Putamen (tissue), 1 donor: Measurements from ENCODE around the gene FOXK2.
"Not testable (repeated sequence)": the region's sequence is repeated elsewhere in the genome, so short reads cannot be mapped to it uniquely, and the experiment has no call there.

Experiments
- DNase-seq: peaks from one replicate; pipeline ENCODE4 v3.0.0-alpha.2; 2016; ENCODE audit warnings: low spot score

Gene FOXK2

DNA sequence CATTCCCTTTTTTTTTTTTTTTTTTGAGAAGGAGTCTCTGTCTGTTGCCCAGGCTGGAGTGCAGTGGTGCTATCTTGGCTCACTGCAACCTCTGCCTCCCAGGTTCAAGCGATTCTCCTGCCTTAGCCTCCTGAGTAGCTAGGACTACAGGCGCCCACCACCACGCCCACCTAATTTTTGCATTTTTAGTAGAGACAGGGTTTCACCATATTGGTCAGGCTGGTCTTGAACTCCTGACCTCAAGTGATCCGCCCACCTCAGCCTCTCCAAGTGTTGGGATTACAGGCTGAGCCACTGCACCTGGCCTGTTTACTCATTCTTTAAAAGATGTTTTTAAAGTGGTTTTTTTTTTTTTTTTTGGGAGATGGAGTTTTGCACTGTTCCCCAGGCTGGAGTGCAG lies 44.2 kb downstream of the FOXK2 start:
- not testable (repeated sequence) for DNase-seq

DNA sequence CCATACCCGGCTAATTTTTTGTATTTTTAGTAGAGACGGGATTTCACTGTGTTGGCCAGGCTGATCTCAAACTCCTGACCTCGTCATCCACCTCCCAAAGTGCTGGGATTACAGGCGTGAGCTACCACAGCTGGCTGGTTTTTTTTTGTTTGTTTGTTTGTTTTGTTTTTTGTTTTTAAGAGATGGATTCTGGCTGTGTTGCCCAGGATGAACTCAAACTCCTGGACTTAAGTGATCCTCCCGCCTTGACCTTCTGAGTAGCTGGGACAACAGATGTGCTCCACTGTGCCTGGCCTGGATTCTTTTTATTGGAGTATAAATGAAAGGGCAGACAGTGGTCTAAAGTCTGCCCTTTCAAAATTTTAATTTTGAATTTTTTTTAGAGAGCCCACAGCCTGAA lies 44.7 kb downstream of the FOXK2 start:
- no peak for DNase-seq

DNA sequence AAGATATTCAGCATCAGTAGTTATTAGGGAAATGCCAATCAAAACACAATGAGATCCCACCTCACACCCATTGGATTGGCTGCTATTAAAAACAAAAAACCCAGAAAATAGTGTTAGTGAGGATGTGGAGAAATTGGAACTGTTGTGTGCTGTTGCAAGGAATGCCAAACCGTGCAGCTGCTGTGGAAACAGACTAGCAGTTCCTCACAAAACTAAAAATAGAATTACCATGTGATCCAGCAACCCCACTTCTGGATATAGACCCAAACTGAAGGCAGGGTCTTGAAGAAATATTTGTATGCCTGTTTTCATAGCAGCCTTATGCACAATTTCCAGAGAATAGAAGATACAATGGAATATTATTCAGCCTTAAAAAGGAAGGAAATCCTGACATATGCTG lies 46.0 kb downstream of the FOXK2 start:
- no peak for DNase-seq

DNA sequence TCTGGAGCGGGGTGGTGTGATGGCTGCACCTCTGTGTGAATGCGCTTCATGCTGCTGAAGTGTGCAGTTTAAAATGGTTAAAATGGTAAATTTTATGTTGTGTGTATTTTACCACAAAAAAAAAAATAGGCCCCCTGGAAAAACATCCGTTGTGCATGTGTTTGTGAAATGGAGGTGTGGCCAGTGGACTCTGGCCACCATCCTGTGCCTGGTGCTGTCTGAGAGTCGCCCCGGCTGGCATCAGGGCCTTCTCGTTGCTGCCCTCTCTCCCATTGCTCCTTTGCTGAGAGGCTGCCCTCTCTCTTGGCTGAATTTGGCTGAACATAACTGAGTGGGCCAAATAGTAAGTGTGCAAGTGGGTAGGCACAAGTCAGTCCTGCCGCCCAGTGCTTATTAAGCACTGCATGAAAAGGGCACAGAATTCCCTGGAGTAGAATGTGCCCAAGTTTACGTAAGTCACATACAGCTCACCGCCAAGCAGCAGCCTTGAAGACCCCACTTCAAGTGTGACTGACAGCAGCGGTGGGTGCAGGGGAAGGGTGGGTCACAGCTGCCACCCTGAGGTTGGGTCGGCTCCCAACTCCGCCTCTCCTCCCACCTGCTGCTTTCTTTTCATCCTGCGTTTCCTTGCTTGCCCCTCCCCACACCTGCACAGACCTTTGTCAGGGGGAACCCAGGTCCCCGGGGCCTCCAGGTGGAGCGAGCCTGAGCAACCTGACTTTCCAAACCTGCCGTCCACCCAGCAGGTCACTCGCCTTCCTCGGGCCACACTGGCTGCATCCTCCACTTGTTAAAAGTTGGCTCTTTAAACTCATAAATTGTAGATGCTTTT lies 46.8 kb downstream of the FOXK2 start:
- no peak for DNase-seq

DNA sequence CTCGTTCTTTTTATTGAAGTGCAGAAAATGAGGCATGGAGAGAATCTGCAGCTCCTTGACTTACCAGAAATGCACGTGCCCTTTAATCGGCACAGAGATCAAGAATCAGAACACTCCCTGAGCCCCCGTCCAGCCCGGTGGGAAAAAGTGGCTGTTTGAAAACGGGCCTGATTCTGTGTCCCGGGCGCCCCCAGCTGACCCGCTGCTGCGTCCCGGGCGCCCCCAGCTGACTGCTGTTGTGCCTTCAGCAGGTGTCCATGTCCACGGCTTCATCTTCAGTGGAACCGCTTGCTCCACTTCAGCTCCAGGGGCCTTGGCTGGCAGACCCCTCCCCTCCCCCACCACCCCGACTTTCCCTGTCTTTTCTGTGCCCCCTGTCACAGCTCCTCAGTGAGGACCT lies 47.8 kb downstream of the FOXK2 start:
- DNase-seq = no peak

DNA sequence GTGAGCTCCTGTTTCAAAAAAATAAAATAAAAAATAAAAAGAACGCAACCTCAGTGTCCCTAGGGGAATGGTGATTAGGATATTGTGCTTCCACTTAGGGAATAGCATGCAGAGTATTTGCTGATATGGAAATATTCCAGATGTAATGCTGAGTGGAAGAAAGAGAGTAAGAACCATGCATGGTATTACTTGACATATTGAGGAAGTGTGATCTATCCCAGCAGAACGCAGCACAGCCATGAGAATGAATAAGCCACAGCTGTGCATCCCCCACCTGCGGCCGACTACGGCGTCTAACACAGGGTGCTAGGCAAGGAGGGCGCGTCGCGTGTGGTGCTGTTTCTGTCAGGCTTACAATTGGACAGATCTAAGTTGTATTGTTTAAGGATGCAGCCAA lies 49.5 kb downstream of the FOXK2 start:
- DNase-seq = no peak

DNA sequence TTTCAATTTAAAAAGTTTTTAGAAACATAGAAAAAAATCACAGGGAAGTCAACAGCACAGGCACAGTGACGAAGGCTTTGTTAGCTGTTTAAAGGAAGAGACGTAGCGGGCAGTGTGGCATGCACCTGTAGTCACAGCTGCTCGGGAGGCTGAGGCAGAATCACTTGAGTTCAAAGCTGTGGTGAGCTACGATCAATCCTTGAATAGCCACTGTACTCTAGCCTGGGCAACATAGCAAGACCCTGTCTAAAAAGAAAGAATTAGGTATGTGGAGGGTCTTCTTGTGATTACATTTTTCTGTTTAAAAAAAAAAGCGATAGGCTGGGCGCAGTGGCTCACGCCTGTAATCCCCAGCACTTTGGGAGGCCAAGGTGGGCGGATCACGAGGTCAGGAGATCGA lies 50.1 kb downstream of the FOXK2 start:
- no peak for DNase-seq

DNA sequence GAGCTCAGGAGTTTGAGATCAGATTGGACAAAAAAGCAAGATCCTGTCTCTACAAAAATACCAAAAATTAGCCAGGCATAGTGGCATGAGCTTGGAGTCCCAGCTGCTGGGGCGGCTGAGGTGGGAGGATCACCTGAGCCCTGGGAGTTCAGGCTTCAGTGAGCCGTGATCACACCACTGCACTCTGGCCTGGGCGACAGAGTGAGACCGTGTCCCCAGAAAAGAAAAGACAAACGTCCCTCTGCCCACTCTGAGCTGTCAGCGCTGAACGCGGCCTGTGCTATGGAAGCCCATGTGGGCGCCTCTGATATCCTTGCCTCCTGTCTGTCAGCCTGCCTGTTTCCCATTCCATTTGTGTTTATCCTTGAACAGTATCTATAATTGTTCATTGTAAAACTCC lies 50.7 kb downstream of the FOXK2 start:
- DNase-seq = no peak

DNA sequence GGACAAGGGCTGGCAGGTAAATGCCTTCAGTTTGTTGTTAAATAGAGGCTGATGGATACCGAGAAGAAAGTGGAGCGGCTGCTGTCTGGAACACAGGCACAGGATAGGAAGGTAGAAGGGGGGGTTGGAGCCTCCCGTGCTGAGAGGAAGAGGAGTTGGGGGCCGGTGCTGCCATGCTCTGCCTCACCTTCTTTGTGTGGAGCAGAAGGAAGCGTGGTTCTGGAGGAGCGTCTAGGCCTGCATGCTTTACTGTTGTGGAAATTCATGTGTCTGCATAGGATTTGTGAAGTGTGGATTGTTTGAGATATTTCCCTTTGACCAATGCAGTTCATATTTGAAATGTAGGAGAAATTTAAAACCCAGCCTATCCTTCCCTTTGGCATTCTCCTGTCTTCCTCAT lies 52.3 kb downstream of the FOXK2 start:
- no peak for DNase-seq

DNA sequence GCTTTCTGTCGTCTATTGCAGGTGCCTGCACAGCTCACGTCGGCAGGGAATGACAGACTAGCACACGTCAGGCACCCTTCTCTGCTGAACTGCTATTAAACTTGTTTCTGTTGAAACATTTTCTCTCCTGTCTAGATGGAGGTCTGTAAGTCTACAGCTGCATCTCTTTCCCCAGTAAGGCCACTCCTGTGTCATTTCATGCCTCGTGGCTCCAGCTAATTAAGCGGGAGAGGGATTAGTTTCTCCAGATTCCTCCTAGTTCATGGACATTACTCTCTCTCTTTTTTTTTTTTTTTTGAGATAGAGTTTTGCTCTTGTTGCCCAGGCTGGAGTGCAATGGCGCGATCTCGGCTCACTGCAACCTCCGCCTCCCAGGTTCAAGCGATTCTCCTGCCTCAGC lies 54.5 kb downstream of the FOXK2 start:
- no peak for DNase-seq

DNA sequence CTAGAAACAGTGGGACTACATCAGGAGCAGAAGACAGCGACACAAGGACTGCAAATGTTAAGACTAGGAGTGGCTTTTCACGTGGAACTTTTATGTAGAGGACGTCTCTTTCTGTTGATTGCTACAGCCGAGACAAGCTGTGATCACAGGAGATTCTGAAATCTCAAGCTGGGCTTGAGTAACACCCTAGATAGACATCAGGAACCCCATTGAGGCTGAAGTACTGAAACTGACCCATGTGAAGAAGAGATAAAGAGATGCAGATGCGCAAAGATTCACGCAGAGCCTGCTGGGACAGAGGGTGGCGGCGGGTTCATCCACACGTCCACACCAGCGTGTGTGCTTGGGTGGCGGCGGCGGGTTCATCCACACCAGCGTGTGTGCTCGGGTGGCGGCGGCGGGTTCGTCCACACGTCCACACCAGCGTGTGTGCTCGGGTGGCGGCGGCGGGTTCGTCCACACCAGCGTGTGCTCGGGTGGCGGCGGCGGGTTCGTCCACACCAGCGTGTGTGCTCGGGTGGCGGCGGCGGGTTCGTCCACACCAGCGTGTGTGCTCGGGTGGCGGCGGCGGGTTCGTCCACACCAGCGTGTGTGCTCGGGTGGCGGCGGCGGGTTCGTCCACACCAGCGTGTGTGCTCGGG lies 56.2 kb downstream of the FOXK2 start:
- not testable (repeated sequence) for DNase-seq

DNA sequence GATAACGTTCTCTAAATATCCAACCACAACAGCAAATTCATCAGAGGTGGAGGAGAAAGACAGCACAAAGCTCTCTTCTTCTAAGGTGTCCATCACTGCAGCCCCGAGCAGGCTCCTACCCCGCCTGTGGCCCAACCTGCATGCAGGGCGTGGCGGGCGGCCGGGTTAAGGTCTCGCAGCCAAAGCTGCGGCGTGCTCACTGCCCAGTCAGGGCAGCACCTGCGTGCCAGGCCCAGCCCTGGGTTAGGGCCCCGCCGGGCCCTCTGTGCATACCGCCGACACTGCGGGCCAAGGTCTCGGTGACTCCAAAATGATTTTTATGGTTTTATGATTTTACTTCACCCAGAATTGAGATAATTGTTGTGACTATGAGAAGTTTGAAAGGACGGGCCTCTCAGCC lies 57.8 kb downstream of the FOXK2 start:
- DNase-seq = no peak

DNA sequence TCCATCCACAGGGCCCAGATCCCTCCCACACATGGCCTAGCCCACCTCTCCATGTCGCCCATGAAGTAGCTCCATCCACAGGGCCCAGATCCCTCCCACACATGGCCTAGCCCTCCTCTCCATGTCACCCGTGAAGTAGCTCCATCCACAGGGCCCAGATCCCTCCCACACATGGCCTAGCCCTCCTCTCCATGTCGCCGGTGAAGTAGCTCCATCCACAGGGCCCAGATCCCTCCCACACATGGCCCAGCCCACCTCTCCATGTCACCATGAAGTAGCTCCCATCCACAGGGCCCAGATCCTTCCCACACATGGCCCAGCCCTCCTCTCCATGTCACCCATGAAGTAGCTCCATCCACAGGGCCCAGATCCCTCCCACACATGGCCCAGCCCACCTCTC lies 60.4 kb downstream of the FOXK2 start:
- not testable (repeated sequence) for DNase-seq

DNA sequence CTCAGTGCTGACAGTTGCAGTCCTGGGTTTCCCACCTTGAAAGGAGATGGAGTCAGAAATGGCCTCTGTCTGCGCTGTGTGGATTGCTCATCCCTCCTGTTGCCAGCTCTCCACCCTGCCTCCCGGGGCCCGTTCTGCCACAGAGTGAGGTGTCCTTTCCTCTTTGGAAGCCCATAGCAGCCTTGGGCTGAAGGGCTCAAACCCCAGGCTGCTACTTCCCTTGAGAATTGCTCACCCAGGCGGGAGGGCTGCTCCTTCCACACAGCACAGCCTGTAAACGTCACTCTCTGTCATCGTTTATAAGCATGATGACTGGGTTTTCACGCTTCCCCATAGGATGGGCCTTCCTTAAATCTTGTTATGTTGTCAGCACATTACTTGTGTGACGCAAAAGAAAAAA lies 62.7 kb downstream of the FOXK2 start:
- no peak for DNase-seq

DNA sequence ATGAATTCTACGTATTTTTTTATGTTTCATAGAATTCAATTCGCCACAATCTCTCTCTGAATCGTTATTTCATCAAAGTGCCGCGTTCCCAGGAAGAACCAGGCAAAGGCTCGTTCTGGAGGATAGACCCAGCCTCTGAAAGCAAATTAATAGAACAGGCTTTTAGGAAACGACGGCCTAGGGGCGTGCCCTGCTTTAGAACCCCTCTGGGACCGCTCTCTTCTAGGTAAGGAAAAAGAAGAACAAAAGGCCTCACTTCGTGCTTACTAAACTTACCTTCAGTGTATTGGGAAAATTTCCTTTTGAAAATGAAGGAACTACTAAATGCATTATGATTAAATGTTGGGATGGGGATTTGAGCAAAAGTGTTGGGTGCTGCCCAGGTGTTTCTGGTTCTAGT lies 63.2 kb downstream of the FOXK2 start:
- no peak for DNase-seq

DNA sequence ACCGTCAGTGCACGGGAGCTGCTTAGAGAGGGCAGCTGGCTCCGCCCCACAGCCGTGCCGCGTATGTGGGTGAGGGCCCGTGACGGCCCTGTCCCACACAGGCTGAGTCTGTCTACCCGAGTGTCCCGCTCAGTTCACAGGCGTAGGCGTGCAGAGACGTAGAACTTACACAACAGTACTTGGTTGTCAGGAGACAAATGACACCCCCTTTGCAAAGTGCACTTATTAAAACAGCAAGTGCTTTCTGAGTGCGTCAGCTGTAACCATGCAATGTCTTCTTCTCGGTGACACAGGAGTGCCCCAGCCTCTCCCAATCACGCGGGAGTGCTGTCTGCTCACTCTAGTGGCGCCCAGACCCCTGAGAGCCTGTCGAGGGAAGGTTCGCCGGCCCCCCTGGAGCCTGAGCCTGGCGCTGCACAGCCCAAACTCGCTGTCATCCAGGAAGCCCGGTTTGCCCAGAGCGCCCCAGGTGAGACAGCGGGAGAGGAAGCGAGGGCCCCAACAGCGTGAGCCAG lies 64.2 kb downstream of the FOXK2 start:
- peak; percentile 82 for DNase-seq

DNA sequence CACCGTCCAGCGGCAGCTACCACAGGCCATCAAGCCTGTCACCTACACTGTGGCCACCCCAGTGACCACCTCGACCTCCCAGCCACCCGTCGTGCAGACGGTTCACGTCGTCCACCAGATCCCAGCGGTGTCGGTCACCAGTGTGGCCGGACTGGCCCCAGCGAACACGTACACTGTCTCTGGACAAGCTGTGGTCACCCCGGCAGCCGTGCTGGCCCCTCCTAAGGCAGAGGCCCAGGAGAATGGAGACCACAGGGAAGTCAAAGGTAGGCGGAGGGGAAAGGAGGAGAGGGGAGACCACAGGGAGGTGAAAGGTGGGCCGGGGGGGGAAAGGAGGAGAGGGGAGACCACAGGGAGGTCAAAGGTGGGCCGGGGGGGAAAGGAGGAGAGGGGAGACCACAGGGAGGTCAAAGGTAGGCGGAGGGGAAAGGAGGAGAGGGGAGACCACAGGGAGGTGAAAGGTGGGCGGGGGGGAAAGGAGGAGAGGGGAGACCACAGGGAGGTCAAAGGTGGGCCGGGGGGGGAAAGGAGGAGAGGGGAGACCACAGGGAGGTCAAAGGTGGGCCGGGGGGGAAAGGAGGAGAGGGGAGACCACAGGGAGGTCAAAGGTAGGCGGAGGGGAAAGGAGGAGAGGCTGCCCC lies 66.5 kb downstream of the FOXK2 start:
- not testable (repeated sequence) for DNase-seq

DNA sequence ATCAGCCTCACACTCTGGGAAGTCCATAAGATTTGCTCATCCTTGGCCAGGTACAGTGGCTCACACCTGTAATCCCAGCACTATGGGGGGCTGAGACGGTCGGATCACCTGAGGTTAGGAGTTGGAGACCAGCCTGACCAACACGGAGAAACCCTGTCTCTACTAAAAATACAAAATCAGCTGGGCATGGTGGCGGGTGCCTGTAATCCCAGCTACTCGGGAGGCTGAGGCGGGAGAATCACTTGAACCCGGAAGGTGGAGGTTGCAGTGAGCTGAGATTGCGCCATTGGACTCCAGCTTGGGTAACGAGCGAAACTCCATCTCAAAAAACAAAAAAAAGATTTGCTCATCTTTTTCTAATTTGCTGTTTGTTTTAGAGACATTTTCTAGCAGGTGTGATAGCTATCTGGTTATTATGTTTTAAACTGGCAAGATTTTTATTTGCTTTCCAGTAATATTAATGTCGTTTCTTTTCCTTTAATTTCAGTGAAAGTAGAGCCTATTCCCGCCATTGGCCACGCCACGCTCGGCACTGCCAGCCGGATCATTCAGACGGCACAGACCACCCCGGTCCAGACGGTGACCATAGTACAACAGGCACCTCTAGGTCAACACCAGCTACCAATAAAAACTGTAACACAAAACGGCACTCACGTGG lies 67.2 kb downstream of the FOXK2 start:
- no peak for DNase-seq

DNA sequence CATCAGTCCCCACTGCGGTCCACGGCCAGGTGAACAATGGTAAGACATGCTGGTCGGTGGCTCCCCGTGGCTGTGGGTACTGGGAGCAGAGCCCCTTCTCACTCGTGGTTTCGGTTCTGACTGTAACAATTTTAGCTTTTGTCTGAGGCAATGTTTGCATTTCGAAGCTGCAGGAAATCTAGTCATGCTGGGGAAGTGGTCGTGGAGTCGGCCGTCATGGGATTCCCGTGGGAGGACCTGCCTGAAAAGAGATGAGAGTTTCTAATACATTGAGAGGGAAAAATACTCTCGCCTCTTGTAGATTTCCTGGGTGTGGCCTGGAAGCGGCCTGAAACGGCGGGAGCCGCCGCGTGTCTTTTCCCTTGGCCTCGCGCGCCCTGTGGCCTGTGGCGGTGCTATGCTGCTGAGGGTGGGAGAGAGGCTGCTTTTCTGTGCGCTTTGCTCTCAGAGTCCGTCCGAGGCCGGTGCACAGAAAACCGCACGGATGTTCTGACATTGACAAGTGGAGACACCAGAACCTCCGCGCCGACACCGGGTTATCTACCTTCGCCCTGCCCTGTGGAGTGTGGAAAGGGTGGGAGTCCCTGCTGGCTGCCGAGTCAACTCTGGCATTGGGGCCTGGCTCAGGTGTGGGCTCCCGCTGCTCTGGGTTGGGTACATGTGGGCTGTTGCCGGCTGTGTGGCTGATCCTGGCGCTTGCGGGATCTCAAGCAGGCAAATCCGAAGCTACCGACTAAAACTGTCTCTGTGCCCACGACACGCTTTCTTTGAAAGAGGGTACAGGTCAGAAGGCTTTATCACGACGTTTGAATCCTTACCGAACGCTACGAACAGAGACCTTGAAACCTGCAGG lies 67.9 kb downstream of the FOXK2 start:
- no peak for DNase-seq

DNA sequence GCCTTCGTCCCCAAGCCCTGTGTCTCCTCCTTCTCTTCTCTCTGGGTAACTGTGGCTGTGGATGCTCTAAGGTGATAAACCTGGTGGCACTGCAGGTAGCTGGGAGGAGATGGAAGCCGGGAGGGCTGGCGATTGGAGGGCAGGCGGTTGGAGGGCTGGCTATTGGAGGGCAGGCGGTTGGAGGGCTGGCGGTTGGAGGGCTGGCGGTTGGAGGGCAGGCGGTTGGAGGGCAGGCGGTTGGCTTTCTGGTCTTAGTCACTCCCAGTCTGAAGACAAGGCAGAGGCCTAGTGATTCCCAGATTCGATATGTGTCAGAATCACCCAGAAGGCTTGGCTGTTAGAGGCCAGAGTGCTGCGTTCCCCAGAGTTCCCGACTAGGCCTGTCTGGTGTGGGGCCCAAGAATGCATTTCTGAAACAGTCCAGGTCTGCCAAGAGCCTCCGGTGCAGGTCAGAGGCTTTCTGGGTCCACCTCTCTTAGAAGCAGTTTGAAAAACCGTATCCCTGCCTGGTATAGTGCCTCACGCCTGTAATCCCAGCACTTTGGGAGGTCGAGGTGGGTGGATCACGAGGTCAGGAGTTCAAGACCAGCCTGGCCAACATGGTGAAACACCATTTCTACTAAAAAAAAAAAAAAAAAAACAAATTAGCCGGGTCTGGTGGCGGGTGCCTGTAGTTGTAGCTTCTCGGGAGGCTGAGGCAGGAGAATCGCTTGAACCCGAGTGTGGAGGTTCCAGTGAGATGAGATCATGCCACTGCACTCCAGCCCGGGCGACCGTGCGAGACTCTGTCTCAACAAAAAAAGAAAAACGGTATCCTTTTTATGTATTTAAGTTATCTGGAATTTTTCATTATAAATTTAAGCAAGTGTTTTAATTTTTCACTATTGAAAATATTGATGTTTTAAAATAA lies 69.0 kb downstream of the FOXK2 start:
- DNase-seq = no peak

DNA sequence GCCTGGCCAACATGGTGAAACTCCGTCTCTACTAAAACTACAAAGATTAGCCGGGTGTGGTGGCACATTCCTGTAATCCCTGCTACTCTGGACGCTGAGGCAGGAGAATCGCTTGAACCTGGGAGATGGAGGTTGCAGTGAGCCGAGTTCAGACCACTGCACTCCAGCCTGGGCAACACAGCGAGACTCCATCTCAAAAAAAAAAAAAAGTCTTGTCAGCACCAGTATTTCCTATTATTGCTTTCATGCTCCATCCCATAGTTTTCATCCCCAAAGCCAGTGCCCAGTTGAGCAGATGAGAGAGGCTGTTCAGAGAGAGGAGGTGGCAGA lies 70.3 kb downstream of the FOXK2 start:
- DNase-seq = no peak
